Measurements from ENCODE around the gene SZT2. TPM values are rescaled to one million over a fixed set of nuclear protein-coding genes. Genes with fewer than 3 reads are reported as not detected.

The SZT2 gene
- total RNA-seq, 2 experiments from 2014 or later = 66.6 to 74.3 TPM

DNA sequence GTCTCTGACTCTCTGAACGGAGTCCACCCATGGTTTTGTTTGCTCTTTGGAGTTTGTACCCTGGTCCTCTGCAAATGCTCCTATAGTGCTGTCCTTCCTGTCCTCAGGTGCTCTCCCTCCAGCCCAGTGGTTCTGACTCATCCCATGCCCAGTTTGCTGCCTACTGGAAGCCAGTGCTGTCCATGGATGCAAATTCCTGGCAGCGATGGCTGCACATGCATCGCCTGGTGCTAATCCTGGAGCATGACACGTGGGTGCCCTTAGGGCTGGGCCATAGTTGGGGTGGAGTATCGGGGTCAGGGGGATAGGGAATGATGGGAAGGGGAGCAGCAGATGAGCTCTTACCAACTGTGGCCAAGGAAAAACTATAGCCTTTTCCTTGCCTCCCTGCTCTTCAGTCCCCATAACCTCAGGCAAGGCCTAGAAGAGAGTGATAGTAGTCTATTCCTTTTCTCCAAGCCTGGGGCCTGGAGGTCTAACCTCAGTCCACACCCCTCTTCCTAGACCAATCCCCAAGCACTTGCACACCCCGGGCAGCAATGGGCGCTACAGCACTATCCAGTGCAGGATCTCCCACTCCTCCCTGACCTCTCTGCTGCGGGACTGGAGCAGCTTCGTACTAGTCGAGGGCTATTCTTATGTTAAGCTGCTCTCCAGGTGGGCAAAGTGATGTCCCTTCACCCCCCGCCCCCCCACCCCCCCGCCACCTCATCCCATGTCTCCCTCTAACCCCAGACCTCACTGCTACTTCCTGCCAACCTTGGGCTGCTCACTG lies 32.5 kb downstream of the SZT2 start:
- Mint-ChIP-seq H3K9me3 (no peaks in the 10 kb centered on the region), H3K4me1 (peaks cover 8% of the 10 kb centered on the region), H3K36me3 (ENCODE audit: low read depth) (peaks cover 36% of the 10 kb centered on the region), H3K27me3 (no peaks in the 10 kb centered on the region), H3K4me3 (no peak overlapping the region), H3K27ac (no peak overlapping the region)
- CTCF ChIA-PET = no interaction called here
- no peak for DNase-seq
- POLR2A ChIA-PET = no interaction called here

DNA sequence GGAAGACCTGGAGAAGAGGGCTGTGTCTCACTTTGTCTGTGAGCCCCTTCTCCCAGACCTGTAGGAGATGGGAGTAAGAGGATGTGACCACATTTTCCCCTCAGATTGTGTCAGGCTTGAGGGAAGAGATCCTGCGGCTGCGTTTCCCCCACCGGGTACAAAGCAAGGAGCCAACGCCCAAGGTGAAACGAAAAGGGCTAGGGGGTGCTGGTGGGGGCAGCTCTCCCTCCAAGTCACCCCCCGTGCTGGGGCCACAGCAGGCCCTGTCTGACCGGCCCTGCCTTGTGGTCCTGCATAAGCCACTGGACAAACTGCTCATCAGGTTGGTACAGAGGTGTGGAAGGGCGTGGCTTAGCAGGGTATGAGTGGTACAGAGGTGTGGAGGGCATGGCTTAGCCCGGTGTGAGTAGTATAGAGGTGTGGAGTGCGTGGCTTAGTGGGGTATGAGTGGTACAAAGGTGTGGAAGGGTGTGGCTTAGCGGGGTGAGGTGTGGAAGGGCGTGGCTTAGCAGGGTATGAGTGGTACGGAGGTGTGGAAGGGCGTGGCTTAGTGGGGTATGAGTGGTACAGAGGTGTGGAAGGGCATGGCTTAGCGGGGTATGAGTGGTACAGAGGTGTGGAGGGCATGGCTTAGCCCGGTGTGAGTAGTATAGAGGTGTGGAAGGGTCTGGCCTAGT lies 33.4 kb downstream of the SZT2 start:
- Mint-ChIP-seq H3K27ac (no peak overlapping the region), H3K36me3 (ENCODE audit: low read depth) (peaks cover 36% of the 10 kb centered on the region), H3K9me3 (no peaks in the 10 kb centered on the region), H3K27me3 (no peaks in the 10 kb centered on the region), H3K4me3 (no peak overlapping the region), H3K4me1 (peaks cover 8% of the 10 kb centered on the region)
- DNase-seq = no peak
- ChIA-PET POLR2A (no interaction called here), CTCF (no interaction called here)

DNA sequence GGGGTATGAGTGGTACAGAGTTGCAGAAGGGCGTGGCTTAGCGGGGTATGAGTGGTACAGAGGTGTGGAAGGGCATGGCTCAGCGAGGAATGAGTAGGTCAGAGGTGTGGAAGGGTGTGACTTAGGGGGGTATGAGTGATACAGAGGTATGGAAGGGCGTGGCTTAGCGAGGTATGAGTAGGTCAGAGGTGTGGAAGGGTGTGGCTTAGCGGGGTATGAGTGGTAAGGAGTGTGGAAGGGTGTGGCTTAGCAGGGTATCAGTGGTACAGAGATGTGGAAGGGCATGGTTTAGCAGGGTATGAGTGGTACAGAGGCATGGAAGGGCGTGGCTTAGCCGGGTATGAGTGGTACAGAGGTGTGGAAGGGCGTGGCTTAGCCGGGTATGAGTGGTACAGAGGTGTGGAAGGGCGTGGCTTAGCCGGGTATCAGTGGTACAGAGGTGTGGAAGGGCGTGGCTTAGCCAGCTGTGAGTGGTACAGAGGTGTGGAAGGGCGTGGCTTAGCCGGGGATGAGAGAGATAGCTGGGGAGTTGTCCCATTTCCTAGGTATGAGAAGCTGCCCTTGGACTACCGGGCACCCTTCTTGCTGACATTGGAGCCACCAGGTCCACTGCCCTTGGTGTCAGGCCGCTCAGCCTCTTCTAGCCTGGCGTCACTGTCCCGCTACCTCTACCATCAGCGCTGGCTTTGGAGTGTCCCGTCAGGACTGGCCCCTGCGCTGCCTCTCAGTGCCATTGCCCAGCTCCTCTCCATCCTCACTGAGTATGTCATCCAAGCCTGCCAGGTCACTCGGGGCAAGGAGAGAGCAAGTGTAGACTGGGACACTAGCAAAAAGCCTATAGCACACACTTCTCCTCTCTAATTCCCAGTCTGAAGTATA lies 34.2 kb downstream of the SZT2 start:
- CTCF ChIA-PET = interaction anchor here (0.7 kb wide), 1 partner anchor 350 kb away, joined by 3 read pairs; no protein-coding TSS in a partner anchor
- no peak for DNase-seq
- no peaks in the 10 kb centered on the region for H3K9me3 Mint-ChIP-seq
- no peak overlapping the region for H3K4me3 Mint-ChIP-seq
- POLR2A ChIA-PET = no interaction called here
- peaks cover 36% of the 10 kb centered on the region for H3K36me3 Mint-ChIP-seq (ENCODE audit: low read depth)
- peaks cover 8% of the 10 kb centered on the region for H3K4me1 Mint-ChIP-seq
- H3K27me3 Mint-ChIP-seq = no peaks in the 10 kb centered on the region
- peak overlapping the region; percentile 64 for H3K27ac Mint-ChIP-seq

DNA sequence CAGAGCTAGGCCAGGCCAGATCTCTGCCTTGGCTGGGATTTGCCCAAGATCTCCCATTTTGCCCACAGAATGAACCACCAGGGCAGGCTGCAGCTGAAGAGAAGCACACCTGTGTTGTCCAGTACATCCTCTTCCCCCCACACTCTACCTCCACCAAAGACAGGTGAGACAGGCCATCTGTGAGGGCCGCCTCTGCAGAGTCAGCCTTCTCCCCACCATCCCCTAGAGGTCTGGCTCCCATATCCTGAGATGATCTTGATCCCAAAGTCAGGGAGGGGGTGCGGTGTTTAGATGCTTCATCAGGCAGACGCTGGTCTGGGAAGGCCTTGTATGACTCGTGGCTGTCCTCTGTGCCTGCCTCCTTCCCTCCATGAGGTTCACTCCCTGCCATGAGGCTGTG lies 35.3 kb downstream of the SZT2 start:
- no peaks in the 10 kb centered on the region for H3K27me3 Mint-ChIP-seq
- no peak overlapping the region for H3K4me3 Mint-ChIP-seq
- no peak for DNase-seq
- peaks cover 8% of the 10 kb centered on the region for H3K4me1 Mint-ChIP-seq
- ChIA-PET POLR2A (no interaction called here), CTCF (interaction anchor here (0.8 kb wide), 1 partner anchor 30 kb away, joined by 3 read pairs; no protein-coding TSS in a partner anchor)
- H3K36me3 Mint-ChIP-seq (ENCODE audit: low read depth) = peaks cover 40% of the 10 kb centered on the region
- H3K27ac Mint-ChIP-seq = no peak overlapping the region
- no peaks in the 10 kb centered on the region for H3K9me3 Mint-ChIP-seq

DNA sequence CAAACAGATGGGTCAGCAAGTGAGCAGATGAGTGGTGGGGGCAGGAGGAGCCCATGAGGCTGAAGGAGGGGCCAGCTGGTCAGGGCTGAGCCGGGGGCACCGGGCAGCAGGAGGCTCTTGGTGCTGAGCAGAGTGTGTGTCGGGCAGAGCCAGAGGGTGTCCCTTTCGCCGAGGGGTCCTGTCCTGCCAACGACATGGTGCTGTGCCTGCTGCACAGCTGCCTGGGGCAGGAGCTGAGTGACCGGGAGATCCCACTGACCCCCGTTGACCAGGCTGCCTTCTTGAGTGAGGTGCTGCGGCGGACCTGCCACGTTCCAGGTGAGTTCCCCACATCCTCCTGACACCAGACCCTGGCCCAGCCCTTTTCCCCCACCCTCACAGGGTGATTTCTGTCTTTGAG lies 36.5 kb downstream of the SZT2 start:
- Mint-ChIP-seq H3K27ac (no peak overlapping the region), H3K36me3 (ENCODE audit: low read depth) (peaks cover 35% of the 10 kb centered on the region), H3K4me1 (peaks cover 8% of the 10 kb centered on the region), H3K4me3 (no peak overlapping the region), H3K9me3 (no peaks in the 10 kb centered on the region), H3K27me3 (no peaks in the 10 kb centered on the region)
- DNase-seq = no peak
- POLR2A ChIA-PET = no interaction called here
- CTCF ChIA-PET = interaction anchor here (1.5 kb wide), 1 partner anchor 14 kb away, joined by 3 read pairs; no protein-coding TSS in a partner anchor

DNA sequence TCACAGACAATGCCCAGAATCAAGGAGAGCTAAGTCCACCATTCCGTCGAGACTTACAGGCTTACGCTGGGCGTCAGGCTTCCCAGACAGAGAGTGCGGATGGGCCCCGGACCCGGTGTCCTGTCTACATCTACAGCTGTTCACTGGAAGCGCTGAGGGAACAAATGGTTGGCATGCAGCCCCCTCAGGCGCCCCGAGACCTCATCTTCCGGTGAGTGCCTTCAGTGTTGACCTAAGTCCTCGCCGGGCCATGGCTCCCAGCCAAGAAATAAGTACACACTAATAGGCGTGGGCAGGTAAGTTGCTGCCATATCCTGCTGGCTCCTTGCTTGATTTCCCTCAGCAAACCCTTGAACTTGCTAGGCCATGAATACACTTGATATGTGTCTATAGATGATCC lies 37.8 kb downstream of the SZT2 start:
- H3K36me3 Mint-ChIP-seq (ENCODE audit: low read depth) = peaks cover 38% of the 10 kb centered on the region
- no peaks in the 10 kb centered on the region for H3K27me3 Mint-ChIP-seq
- DNase-seq = no peak
- POLR2A ChIA-PET = no interaction called here
- CTCF ChIA-PET = interaction anchor here (0.8 to 1.3 kb wide), 3 partner anchors 10 to 200 kb away, joined by 3 read pairs; partner anchors contain the start of gene HYI
- no peaks in the 10 kb centered on the region for H3K9me3 Mint-ChIP-seq
- H3K4me1 Mint-ChIP-seq = peaks cover 8% of the 10 kb centered on the region
- H3K4me3 Mint-ChIP-seq = no peak overlapping the region
- no peak overlapping the region for H3K27ac Mint-ChIP-seq

DNA sequence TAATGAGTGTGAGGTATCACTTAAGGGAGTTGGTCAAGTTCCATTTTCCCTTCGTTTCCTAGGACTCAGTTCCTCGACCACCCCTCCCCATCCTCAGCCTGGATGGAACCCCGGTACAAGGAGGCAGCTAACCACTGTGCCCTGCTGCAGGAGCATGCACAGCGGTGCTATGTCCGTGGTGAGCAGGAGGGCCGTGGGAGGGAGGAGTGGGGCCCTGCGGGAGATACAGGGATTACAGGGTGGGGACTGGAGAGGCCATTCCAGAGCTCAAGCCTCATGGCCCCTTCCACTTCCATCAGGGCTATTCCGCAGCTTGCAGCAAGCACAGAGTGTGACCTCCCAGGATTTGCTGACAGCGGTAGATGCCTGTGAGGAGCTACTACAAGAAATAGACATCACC lies 38.2 kb downstream of the SZT2 start:
- Mint-ChIP-seq H3K4me3 (no peak overlapping the region), H3K9me3 (no peaks in the 10 kb centered on the region), H3K27ac (no peak overlapping the region), H3K36me3 (ENCODE audit: low read depth) (peaks cover 34% of the 10 kb centered on the region), H3K27me3 (no peaks in the 10 kb centered on the region), H3K4me1 (peaks cover 8% of the 10 kb centered on the region)
- ChIA-PET CTCF (interaction anchor here (1.3 kb wide), 1 partner anchor 10 kb away, joined by 3 read pairs; no protein-coding TSS in a partner anchor), POLR2A (no interaction called here)
- DNase-seq = no peak

DNA sequence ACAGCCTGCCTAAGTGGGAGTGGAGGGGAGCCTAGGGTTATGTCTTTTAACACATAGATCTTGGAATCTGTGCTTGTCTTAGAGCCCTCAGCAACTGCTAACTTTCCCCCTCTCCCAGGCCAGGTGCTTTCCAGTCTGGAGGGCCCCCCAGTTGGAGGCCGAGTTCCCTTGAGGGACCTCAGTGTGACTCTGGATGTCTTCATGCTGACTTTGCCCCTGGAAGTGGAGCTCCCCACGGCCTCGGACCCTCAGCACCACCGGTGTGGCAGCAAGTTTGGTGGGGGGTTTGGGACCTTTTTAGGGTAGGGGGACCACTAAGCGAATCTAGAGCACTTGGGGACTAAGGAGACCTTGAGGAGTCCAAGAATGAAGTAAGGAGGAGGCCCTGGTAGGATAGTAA lies 41.1 kb downstream of the SZT2 start:
- H3K27ac Mint-ChIP-seq = no peak overlapping the region
- CTCF ChIA-PET = interaction anchor here (0.6 kb wide), 1 partner anchor 465 kb away, joined by 4 read pairs; no protein-coding TSS in a partner anchor
- no peaks in the 10 kb centered on the region for H3K9me3 Mint-ChIP-seq
- POLR2A ChIA-PET = no interaction called here
- DNase-seq = no peak
- H3K4me3 Mint-ChIP-seq = no peak overlapping the region
- H3K4me1 Mint-ChIP-seq = peaks cover 6% of the 10 kb centered on the region
- H3K36me3 Mint-ChIP-seq (ENCODE audit: low read depth) = peaks cover 35% of the 10 kb centered on the region
- no peaks in the 10 kb centered on the region for H3K27me3 Mint-ChIP-seq

DNA sequence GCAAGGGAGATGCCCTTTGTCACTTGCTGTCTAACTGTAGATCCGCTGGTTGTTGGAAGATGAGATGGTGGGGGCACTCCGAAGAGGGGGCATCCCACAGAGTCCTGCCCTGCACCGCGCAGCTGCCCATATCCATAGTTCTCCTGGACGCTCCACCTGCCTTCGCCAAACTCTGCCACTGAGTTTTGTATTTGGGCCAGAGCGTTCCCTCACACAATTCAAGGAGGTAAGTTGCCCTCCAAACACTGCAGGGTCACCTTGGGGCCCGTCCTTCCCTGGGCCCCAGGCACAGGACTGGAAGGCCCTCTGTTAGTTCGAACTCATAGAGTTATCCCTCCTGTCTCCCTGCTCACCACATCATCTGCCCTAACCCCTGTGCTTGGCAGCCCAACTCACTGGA lies 42.0 kb downstream of the SZT2 start:
- H3K27me3 Mint-ChIP-seq = no peaks in the 10 kb centered on the region
- ChIA-PET POLR2A (no interaction called here), CTCF (no interaction called here)
- DNase-seq = no peak
- H3K4me3 Mint-ChIP-seq = no peak overlapping the region
- H3K9me3 Mint-ChIP-seq = no peaks in the 10 kb centered on the region
- H3K36me3 Mint-ChIP-seq (ENCODE audit: low read depth) = peaks cover 35% of the 10 kb centered on the region
- H3K27ac Mint-ChIP-seq = no peak overlapping the region
- peaks cover 6% of the 10 kb centered on the region for H3K4me1 Mint-ChIP-seq

DNA sequence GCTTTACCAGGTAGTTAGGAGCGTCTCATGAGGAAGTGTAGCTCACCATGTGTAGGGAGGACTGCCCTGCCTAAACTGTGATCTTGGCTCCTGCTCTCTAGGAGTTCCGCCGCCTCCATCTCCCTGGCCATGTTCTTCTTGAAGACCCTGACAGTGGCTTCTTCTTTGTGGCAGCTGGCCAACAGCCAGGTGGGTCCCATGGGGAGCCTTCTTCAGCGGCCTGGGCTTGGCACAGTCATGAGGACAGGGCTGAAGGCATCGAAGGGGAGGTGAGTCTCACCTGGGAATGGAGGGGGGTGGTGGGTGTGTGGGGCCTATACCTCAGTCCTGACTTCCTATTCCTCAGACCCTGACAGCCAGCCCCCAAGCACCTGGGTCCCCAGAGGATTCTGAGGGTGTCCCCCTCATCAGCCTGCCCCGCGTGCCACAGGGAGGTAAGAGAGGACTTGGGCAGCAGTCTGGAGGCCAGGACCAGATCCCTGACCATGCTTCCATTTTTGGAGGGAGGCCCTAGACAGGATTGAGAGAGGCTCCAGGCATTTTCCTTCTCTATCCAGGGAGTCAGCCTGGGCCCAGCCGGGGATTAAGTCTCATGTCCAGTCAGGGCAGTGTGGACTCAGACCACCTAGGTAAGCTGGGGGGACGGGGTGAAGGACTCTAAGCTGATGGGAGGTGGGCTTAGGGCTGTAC lies 42.6 kb downstream of the SZT2 start:
- Mint-ChIP-seq H3K27me3 (no peaks in the 10 kb centered on the region), H3K36me3 (ENCODE audit: low read depth) (peaks cover 30% of the 10 kb centered on the region), H3K4me1 (peaks cover 6% of the 10 kb centered on the region), H3K9me3 (no peaks in the 10 kb centered on the region), H3K27ac (no peak overlapping the region), H3K4me3 (no peak overlapping the region)
- ChIA-PET POLR2A (no interaction called here), CTCF (no interaction called here)
- no peak for DNase-seq

DNA sequence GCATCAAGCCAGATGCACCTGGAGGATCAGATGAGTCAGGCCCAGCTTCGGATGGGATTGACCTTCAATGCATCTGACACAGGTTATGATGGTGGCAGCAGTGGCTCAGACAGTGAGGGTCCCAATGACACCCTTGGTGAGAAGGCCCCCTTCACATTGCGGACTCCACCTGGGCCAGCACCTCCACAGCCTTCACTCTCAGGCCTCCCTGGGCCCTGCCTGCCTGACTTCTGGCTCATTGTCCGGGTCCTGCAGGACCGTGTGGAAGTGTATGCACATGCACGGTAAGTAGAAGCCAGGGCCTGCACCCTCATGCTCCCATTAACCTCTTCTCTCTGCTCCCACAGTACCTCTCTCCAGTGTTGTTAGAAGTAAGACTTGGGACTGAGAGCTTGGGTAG lies 43.2 kb downstream of the SZT2 start:
- POLR2A ChIA-PET = no interaction called here

DNA sequence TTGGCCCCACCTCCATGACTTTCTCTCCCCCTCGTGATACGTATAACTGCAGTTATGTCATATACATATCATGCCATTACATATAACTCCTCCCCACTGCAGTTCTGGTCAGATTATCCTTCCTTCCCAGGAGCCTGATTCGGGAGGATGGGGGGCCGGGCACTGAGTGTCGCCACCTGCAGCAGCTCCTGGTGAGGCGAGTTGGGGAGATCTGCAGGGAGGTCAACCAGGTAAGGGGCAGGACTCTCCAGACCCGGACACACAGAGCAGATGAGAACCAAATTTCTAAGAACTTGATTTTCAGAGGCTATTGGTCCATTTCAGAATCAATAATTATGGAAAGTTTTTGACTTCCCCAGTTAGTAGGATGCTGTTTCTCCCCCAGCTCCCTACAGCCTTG lies 44.6 kb downstream of the SZT2 start:
- no peak for DNase-seq
- Mint-ChIP-seq H3K4me3 (no peak overlapping the region), H3K27ac (no peak overlapping the region), H3K4me1 (peaks cover 6% of the 10 kb centered on the region), H3K9me3 (no peaks in the 10 kb centered on the region), H3K36me3 (ENCODE audit: low read depth) (peaks cover 27% of the 10 kb centered on the region), H3K27me3 (no peaks in the 10 kb centered on the region)
- POLR2A ChIA-PET = no interaction called here
- CTCF ChIA-PET = interaction anchor here (1.2 kb wide), 1 partner anchor 20 kb away, joined by 3 read pairs; the partner anchor contains the start of gene HYI

More for the DNA sequence above, 43.2 kb downstream of the SZT2 start:
- no peak overlapping the region for H3K4me3 Mint-ChIP-seq
- no peak overlapping the region for H3K27ac Mint-ChIP-seq
- peaks cover 6% of the 10 kb centered on the region for H3K4me1 Mint-ChIP-seq
- DNase-seq = no peak
- peaks cover 30% of the 10 kb centered on the region for H3K36me3 Mint-ChIP-seq (ENCODE audit: low read depth)
- no peaks in the 10 kb centered on the region for H3K9me3 Mint-ChIP-seq
- H3K27me3 Mint-ChIP-seq = no peaks in the 10 kb centered on the region
- CTCF ChIA-PET = interaction anchor here (1.0 to 1.3 kb wide), 2 partner anchors 18 to 68 kb away, joined by 3 read pairs; no protein-coding TSS in a partner anchor

Data from activated CD4-positive, alpha-beta T cell treated with anti-CD3 and anti-CD28 coated beads, Interleukin-2, amount 10 ng/mL, durations not matched to agents 7 days and 5 days (primary cell).